ENCODE data around the gene TACC3.

Gene TACC3

DNA sequence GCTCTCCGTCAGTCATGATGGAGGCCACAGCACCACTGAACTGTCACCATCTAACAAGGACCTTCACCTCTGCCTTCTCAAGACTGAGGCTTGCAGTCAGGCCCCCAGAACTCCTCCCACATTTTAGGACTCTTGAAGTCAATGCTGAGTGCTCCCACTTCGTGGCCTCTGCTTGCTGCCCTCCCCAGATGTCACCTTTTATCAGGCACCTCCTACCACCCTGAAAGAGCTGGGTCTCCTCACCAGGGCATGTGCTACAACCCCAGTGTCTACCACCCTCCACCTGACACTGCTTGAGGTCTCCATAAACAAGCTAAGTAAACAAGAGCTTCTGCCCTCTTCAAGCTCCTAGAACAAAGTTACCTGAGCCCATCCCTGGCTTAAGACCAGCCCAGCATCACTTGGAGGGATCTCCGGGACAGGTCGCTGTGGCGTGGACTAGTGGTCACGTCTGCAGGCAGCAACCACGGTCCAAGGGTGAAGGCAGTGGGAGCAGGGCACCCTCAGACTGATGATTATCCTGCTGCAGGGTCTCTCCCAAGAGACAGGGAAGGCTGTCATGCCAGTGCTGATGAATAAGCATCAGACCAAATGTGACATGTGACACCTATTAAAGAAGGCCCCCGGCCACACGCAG, 29.5 kb upstream of the TACC3 start:
- no peak for TF ChIP-seq FOXM1 (IDR thresholded peaks at IDR 0.05; ENCODE audit: borderline replicate concordance, low read depth)
- TF ChIP-seq, protein P1, sequence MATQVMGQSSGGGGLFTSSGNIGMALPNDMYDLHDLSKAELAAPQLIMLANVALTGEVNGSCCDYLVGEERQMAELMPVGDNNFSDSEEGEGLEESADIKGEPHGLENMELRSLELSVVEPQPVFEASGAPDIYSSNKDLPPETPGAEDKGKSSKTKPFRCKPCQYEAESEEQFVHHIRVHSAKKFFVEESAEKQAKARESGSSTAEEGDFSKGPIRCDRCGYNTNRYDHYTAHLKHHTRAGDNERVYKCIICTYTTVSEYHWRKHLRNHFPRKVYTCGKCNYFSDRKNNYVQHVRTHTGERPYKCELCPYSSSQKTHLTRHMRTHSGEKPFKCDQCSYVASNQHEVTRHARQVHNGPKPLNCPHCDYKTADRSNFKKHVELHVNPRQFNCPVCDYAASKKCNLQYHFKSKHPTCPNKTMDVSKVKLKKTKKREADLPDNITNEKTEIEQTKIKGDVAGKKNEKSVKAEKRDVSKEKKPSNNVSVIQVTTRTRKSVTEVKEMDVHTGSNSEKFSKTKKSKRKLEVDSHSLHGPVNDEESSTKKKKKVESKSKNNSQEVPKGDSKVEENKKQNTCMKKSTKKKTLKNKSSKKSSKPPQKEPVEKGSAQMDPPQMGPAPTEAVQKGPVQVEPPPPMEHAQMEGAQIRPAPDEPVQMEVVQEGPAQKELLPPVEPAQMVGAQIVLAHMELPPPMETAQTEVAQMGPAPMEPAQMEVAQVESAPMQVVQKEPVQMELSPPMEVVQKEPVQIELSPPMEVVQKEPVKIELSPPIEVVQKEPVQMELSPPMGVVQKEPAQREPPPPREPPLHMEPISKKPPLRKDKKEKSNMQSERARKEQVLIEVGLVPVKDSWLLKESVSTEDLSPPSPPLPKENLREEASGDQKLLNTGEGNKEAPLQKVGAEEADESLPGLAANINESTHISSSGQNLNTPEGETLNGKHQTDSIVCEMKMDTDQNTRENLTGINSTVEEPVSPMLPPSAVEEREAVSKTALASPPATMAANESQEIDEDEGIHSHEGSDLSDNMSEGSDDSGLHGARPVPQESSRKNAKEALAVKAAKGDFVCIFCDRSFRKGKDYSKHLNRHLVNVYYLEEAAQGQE (IDR thresholded peaks at IDR 0.05; ENCODE audit: low read depth) = no peak

DNA sequence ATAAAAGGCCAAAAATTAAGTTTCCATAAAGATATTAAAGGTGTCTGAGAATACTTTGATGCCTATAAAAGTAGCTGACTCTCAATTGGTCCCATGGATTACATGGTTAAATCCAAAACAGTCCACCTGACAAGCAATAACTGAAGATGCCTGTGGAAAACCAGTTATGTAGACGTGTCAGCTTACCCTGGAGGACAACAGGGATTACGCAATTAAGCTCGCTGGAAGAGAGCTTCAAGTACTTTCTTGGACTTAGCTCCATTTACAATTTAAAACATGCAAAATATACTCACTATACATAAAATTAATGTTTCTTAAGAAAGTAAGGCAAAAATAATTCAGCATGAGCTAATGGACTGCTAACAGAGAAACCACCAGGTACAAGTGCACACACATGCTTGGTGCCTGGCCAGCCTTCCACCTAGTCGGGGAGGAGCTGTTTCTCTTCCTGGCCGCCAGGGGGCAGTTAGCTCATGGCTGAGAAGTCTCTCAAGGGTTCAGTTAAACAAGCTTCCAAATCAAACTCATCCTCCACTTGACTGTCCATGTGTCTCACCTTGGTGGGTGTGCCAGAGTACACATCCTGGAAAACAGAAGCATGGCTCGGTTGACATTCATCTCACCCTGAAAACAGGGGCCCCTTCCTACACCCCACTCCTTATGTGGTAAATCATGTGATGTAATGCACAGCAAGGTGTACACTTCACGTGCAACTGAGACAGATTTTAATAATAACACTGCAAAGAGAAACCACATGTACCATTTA, 28.0 kb upstream of the TACC3 start:
- TF ChIP-seq RAD21 (IDR thresholded peaks at IDR 0.05; ENCODE audit: low read depth) = peak; percentile 59
- no peak for TF ChIP-seq CREB1 (IDR thresholded peaks at IDR 0.05; ENCODE audit: low read depth)
- no peak for TF ChIP-seq EGR1 (IDR thresholded peaks at IDR 0.05)
- TF ChIP-seq, protein P2, sequence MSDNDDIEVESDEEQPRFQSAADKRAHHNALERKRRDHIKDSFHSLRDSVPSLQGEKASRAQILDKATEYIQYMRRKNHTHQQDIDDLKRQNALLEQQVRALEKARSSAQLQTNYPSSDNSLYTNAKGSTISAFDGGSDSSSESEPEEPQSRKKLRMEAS (IDR thresholded peaks at IDR 0.05) = peak; percentile 17; the same call in 1 of the 2 replicates
- TF ChIP-seq, protein P3, sequence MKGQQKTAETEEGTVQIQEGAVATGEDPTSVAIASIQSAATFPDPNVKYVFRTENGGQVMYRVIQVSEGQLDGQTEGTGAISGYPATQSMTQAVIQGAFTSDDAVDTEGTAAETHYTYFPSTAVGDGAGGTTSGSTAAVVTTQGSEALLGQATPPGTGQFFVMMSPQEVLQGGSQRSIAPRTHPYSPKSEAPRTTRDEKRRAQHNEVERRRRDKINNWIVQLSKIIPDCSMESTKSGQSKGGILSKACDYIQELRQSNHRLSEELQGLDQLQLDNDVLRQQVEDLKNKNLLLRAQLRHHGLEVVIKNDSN (IDR thresholded peaks at IDR 0.05) = no peak
- TF ChIP-seq ZBTB7A (IDR thresholded peaks at IDR 0.05; ENCODE audit: low read depth) = no peak
- peak; percentile 94 for TF ChIP-seq CEBPB (IDR thresholded peaks at IDR 0.05)
- TF ChIP-seq TCF12 (IDR thresholded peaks at IDR 0.05; ENCODE audit: low read depth) = no peak

DNA sequence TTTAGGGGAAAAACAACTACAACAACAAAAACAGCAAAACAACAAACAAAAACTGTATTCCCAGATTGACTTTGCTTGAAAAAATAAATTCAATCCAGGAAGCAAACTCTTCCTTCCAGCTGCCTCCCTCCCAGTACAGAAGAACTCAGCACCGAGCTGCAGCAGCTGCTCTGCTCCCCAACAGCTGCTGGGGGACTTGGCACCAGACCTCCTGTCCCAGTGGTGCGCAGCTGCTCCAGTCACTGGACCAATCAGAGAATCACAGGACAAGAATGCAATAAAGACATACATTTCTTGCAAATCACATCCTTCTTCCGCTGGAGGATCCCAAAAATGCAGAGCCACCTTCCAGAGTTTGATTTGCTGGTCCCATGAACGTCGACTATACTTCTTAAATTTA, 25.4 kb upstream of the TACC3 start:
- TF ChIP-seq EP300 (IDR thresholded peaks at IDR 0.05; ENCODE audit: borderline replicate concordance) (no peak), TEAD4 (IDR thresholded peaks at IDR 0.05) (no peak), CEBPB (IDR thresholded peaks at IDR 0.05) (no peak)

DNA sequence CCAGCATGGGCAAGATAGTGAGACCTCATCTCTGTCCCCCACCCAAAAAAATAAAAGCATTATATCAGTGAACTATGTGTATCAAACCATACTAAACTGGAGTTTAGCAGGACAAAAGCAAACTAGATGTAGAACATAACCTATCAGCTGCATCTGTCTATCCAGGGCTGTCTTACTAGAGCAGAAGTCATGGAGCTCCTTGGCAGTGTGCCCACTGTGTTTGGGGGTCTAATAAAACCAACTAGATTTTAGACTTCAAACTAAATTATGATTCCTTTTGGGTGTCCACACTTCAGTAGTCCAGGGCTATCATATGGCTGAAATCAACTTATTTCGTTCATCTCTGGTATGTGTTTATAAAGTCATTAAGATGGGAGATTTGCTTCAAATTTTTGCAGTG, 17.5 kb upstream of the TACC3 start:
- TF ChIP-seq, protein P1 (IDR thresholded peaks at IDR 0.05; ENCODE audit: low read depth) = no peak

DNA sequence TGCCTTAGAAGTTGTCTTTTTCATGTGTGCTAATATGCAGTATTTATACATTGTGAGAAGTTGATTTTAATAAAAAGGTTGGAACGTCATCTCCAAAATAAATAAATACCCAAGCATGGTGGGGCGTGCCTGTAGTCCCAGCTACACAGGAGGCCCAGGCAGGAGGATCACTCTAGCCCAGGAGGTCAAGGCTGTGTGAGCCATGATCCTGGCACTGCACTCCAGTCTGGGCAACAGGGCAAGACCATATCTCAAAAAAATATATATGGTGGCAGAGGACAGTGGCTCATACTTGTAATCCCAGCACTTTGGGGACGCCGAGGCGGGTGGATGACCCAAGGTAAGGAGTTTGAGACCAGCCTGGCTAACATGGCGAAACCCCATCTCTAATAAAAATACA, 15.6 kb upstream of the TACC3 start:
- TF ChIP-seq, protein P3 (IDR thresholded peaks at IDR 0.05) = no peak
- TF ChIP-seq, protein P1 (IDR thresholded peaks at IDR 0.05; ENCODE audit: low read depth) = no peak
- TF ChIP-seq CEBPB (IDR thresholded peaks at IDR 0.05) (no peak), YY1 (IDR thresholded peaks at IDR 0.05; ENCODE audit: low read depth) (no peak), TAF1 (IDR thresholded peaks at IDR 0.05; ENCODE audit: low read depth) (no peak), CREB1 (IDR thresholded peaks at IDR 0.05; ENCODE audit: low read depth) (no peak), EGR1 (IDR thresholded peaks at IDR 0.05) (no peak), NFIC (IDR thresholded peaks at IDR 0.05) (no peak), RAD21 (IDR thresholded peaks at IDR 0.05; ENCODE audit: low read depth) (no peak), EP300 (IDR thresholded peaks at IDR 0.05; ENCODE audit: borderline replicate concordance) (no peak), ZBTB7A (IDR thresholded peaks at IDR 0.05; ENCODE audit: low read depth) (no peak), TEAD4 (IDR thresholded peaks at IDR 0.05) (no peak), TCF12 (IDR thresholded peaks at IDR 0.05; ENCODE audit: low read depth) (no peak), FOXM1 (IDR thresholded peaks at IDR 0.05; ENCODE audit: borderline replicate concordance, low read depth) (no peak)
- TF ChIP-seq, protein P2 (IDR thresholded peaks at IDR 0.05) = no peak
